B cell (primary cell): ENCODE data around the gene CBARP.

Experiments
- EZH2 ChIP-seq: IDR thresholded peaks from 2 replicates; pipeline ENCODE4 v1.6.1; 2012; ENCODE audit warnings: borderline replicate concordance, low read depth, mild to moderate bottlenecking, moderate library complexity, low read length; ENCODE audit not compliant: insufficient read depth, poor library complexity, severe bottlenecking
- TF ChIP-seq, protein P1 (sequence below): fragments of 200-600 bp; IDR thresholded peaks from one replicate; pipeline ENCODE4 v1.8.0; 2022; ENCODE audit warnings: antibody characterized with exemption, mild to moderate bottlenecking

- no peak for TF ChIP-seq EZH2
- TF ChIP-seq, protein P1, sequence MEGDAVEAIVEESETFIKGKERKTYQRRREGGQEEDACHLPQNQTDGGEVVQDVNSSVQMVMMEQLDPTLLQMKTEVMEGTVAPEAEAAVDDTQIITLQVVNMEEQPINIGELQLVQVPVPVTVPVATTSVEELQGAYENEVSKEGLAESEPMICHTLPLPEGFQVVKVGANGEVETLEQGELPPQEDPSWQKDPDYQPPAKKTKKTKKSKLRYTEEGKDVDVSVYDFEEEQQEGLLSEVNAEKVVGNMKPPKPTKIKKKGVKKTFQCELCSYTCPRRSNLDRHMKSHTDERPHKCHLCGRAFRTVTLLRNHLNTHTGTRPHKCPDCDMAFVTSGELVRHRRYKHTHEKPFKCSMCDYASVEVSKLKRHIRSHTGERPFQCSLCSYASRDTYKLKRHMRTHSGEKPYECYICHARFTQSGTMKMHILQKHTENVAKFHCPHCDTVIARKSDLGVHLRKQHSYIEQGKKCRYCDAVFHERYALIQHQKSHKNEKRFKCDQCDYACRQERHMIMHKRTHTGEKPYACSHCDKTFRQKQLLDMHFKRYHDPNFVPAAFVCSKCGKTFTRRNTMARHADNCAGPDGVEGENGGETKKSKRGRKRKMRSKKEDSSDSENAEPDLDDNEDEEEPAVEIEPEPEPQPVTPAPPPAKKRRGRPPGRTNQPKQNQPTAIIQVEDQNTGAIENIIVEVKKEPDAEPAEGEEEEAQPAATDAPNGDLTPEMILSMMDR: no peak
Observed at GRCh38 chr19:1247748-1248138, 9.9 kb upstream of the CBARP start.
